H7 (cell line): ENCODE data around the gene TSPAN13. TPM values are rescaled to one million over a fixed set of nuclear protein-coding genes. Genes with fewer than 3 reads are reported as not detected.
"Not testable (repeated sequence)": the region's sequence is repeated elsewhere in the genome, so short reads cannot be mapped to it uniquely, and the experiment has no call there.

Experiments used
- DNase-seq: peaks from one replicate; pipeline ENCODE4 v3.0.0; 2012
- H3K27me3 ChIP-seq: 2 replicates; pipeline ENCODE4 v1.6.0; 2011; ENCODE audit warnings: mild to moderate bottlenecking, low read length; ENCODE audit not compliant: control insufficient read depth, insufficient read depth
- H3K36me3 ChIP-seq: replicated peaks from 2 replicates; pipeline ENCODE4 v1.5.1; 2011; ENCODE audit warnings: low read length; ENCODE audit not compliant: control insufficient read depth, insufficient read depth
- H3K4me3 ChIP-seq: 2 replicates; pipeline ENCODE4 v1.5.1; 2011; ENCODE audit warnings: low read depth, mild to moderate bottlenecking, control low read depth, low read length, moderate library complexity; ENCODE audit not compliant: insufficient read depth
- total RNA-seq: library from RNA; depleted of rRNA; stranded (reverse); fragments of >200 nt; shearing (Covaris generic); gene quantifications from 2 replicates; pipeline ENCODE4 v1.2.3, GENCODE V29; 2014

TSPAN13 gene
- total RNA-seq, 1 experiment from 2014 or later: 17.7 TPM

GRCh38 chr7:16753932-16754855 lies 639 bp downstream of the TSPAN13 start:
- no peaks in the 10 kb centered on the region for H3K36me3 ChIP-seq
- H3K4me3 ChIP-seq: peak overlapping the region; percentile 95
- DNase-seq: peak; percentile 72
- H3K27me3 ChIP-seq: no peaks in the 10 kb centered on the region; the same call in 1 of the 2 replicates

GRCh38 chr7:16754856-16755317 lies 1.3 kb downstream of the TSPAN13 start:
- H3K4me3 ChIP-seq: peak overlapping the region; percentile 95
- no peaks in the 10 kb centered on the region for H3K36me3 ChIP-seq
- no peaks in the 10 kb centered on the region; the same call in 1 of the 2 replicates for H3K27me3 ChIP-seq
- DNase-seq: no peak

DNA sequence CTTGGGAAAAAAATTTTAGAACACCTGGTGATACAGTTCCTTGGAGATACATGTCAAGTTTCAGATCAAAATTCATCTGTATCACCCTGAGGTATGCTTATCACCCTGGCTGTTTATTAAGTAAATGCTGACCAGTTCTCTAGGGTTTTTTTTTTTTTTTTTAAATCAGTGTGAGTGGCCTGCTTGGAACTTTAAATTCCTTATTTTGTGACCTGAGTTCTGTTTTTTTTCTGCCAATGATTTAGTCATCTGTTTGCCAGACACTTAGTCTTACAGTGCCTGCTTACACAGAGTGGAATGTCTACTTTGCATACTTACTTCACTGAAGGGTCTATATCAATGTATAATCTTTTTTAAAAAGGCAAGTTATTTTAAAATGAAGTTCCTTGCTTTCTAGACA lies 1.8 kb downstream of the TSPAN13 start:
- H3K36me3 ChIP-seq: no peaks in the 10 kb centered on the region
- no peak for DNase-seq
- no peaks in the 10 kb centered on the region; the same call in 1 of the 2 replicates for H3K27me3 ChIP-seq
- H3K4me3 ChIP-seq: no peak overlapping the region

GRCh38 chr7:16758036-16758435 lies 4.5 kb downstream of the TSPAN13 start:
- Histone ChIP-seq H3K27me3 (no peaks in the 10 kb centered on the region; the same call in 1 of the 2 replicates), H3K4me3 (no peak overlapping the region), H3K36me3 (no peaks in the 10 kb centered on the region)
- no peak for DNase-seq

- Histone ChIP-seq H3K4me3 (no peak overlapping the region), H3K27me3 (no peaks in the 10 kb centered on the region; the same call in 1 of the 2 replicates), H3K36me3 (no peaks in the 10 kb centered on the region)
- DNase-seq: no peak
Measured at GRCh38 chr7:16758631-16759611, 5.4 kb downstream of the TSPAN13 start.

DNA sequence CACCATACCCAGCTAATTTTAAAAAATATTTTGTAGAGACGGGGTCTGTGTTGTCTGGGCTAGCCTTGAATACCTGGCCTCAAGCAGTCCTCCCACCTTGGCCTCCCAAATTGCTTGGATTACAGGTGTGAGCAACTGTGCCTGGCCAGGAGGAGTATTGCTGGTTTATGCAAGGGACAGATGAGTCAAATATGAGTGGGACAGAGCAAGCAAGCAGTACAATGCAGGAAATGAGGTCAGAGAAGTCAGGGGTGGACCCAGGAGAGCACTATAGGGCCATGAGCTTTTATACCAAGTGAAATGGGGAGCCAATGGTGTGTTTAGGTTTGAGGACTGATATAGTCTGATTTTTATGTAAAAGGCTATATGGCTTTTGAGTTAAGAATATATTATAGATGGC lies 6.3 kb downstream of the TSPAN13 start:
- no peaks in the 10 kb centered on the region for H3K36me3 ChIP-seq
- no peak overlapping the region for H3K4me3 ChIP-seq
- H3K27me3 ChIP-seq: no peaks in the 10 kb centered on the region; the same call in 1 of the 2 replicates
- no peak for DNase-seq

GRCh38 chr7:16762177-16762576 lies 8.6 kb downstream of the TSPAN13 start:
- Histone ChIP-seq H3K36me3 (no peaks in the 10 kb centered on the region), H3K4me3 (no peak overlapping the region), H3K27me3 (no peaks in the 10 kb centered on the region)
- DNase-seq: no peak

GRCh38 chr7:16764942-16765341 lies 11.4 kb downstream of the TSPAN13 start:
- Histone ChIP-seq H3K4me3 (no peak overlapping the region), H3K36me3 (no peaks in the 10 kb centered on the region), H3K27me3 (no peaks in the 10 kb centered on the region)
- DNase-seq: no peak

DNA sequence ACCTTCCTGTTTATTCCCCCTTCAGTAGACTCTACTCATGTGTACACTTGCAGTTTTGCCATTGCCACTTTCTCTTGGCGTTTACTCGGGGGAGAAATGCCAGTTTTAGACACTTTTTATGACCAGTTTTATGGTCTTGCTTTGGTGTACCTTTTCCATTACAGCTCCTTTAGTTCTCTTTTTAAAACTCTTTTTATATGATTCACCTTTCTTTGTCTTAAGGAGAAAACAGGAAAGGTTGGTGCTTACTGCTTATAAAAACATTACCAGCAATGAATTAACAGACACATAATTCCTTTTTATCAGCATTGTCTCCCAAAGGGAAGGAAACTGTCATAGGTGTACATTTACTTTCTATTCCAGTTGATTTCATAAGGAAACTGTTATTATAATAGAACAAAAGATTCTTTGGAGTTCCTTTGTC lies 11.9 kb downstream of the TSPAN13 start:
- DNase-seq: no peak
- H3K27me3 ChIP-seq: no peaks in the 10 kb centered on the region
- H3K4me3 ChIP-seq: no peak overlapping the region
- no peaks in the 10 kb centered on the region for H3K36me3 ChIP-seq

GRCh38 chr7:16769994-16770393 lies 16.4 kb downstream of the TSPAN13 start:
- not testable (repeated sequence) for H3K27me3 ChIP-seq, H3K36me3 ChIP-seq, H3K4me3 ChIP-seq, DNase-seq

GRCh38 chr7:16770657-16771329 lies 17.2 kb downstream of the TSPAN13 start:
- no peak for DNase-seq
- Histone ChIP-seq H3K27me3 (no peaks in the 10 kb centered on the region), H3K4me3 (no peak overlapping the region), H3K36me3 (no peaks in the 10 kb centered on the region)

DNA sequence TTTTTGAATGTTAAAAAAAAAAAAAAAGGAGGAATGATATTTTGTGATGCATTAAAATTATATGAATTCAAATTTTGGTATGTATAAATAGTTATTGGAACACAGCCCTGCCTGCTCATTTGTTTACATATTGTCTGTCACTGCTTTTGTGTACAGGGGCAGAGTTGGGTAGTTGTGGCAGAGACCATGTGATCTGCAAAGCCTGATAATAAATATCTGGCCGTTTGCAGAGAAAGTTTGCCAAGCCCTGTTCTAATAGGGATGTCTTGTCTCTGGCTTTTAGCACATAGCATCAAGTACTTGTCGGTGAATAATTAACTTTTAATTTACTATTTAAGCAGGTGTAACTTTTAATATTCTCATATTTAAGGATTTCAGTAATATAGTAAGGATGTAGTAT lies 19.8 kb downstream of the TSPAN13 start:
- Histone ChIP-seq H3K36me3 (no peaks in the 10 kb centered on the region), H3K27me3 (no peaks in the 10 kb centered on the region), H3K4me3 (no peak overlapping the region)
- DNase-seq: no peak

GRCh38 chr7:16773884-16774283 lies 20.3 kb downstream of the TSPAN13 start:
- Histone ChIP-seq H3K4me3 (no peak overlapping the region), H3K36me3 (no peaks in the 10 kb centered on the region), H3K27me3 (no peaks in the 10 kb centered on the region)
- no peak for DNase-seq

DNA sequence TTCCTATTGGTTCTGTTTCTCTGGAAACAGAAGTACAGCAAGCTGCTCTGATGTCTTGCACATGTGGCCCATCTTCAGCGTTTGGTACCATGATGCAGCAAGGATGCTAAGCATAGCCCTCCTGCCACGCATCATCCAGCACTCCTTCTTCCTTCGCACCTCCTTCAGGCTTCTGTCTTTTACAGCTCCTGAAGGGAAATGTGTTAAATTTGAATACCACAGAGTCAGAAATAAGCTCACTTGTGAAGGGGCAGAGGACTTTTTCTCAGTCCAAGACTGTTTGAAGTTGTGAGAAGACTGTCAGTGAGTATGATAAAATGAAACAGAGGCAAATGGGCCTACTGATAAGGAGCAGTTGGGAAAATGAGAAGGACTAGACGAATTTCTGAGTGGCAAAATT lies 20.7 kb downstream of the TSPAN13 start:
- no peaks in the 10 kb centered on the region for H3K36me3 ChIP-seq
- no peak for DNase-seq
- no peaks in the 10 kb centered on the region for H3K27me3 ChIP-seq
- H3K4me3 ChIP-seq: no peak overlapping the region
